Loucy (cell line): Measurements from ENCODE around the gene TPD52L1.

Experiments used
- H2AFZ ChIP-seq: fragments of 200-600 bp; sonication (generic); 2 replicates; pipeline ENCODE4 v1.6.0; 2016; ENCODE audit warnings: antibody characterized with exemption, mild to moderate bottlenecking, low read length, moderate library complexity
- H3F3A ChIP-seq: fragments of 200-600 bp; 2 replicates; pipeline ENCODE4 v1.6.0; 2016; ENCODE audit warnings: antibody characterized with exemption, low read depth, mild to moderate bottlenecking
- H3K27me3 ChIP-seq: fragments of 200-600 bp; sonication (generic); 2 replicates; pipeline ENCODE4 v1.6.1; 2014; ENCODE audit warnings: low read length, mild to moderate bottlenecking; ENCODE audit not compliant: insufficient read depth, poor library complexity, severe bottlenecking
- H3K36me3 ChIP-seq: fragments of 200-600 bp; sonication (generic); 2 replicates; pipeline ENCODE4 v1.6.1; 2016; ENCODE audit warnings: low read length; ENCODE audit not compliant: insufficient read depth
- H3K4me1 ChIP-seq: fragments of 200-600 bp; sonication (generic); 2 replicates; pipeline ENCODE4 v1.5.1; 2014; ENCODE audit warnings: low read length, mild to moderate bottlenecking; ENCODE audit not compliant: insufficient read depth, poor library complexity, severe bottlenecking
- H3K4me2 ChIP-seq: fragments of 200-600 bp; sonication (generic); 2 replicates; pipeline ENCODE4 v1.6.0; 2014; ENCODE audit warnings: antibody characterized with exemption, low read length, low read depth, mild to moderate bottlenecking; ENCODE audit not compliant: poor library complexity, severe bottlenecking
- H3K4me3 ChIP-seq: fragments of 200-600 bp; sonication (generic); 2 replicates; pipeline ENCODE4 v1.5.1; 2014; ENCODE audit warnings: low read length, mild to moderate bottlenecking, mixed read lengths; ENCODE audit not compliant: poor library complexity, severe bottlenecking
- H3K79me2 ChIP-seq: fragments of 200-600 bp; sonication (generic); 2 replicates; pipeline ENCODE4 v1.6.1; 2014; ENCODE audit warnings: low read length; ENCODE audit not compliant: insufficient read depth
- H3K9ac ChIP-seq: fragments of 200-600 bp; sonication (generic); 2 replicates; pipeline ENCODE4 v1.6.0; 2014; ENCODE audit warnings: mild to moderate bottlenecking, low read depth, low read length, moderate library complexity; ENCODE audit not compliant: poor library complexity, severe bottlenecking
- H3K9me2 ChIP-seq: fragments of 200-600 bp; sonication (generic); replicated peaks from 2 replicates; pipeline ENCODE4 v1.6.1; 2016; ENCODE audit warnings: low read depth, low read length, mixed read lengths
- H3K9me3 ChIP-seq: fragments of 200-600 bp; sonication (generic); 2 replicates; pipeline ENCODE4 v1.6.1; 2014; ENCODE audit warnings: mild to moderate bottlenecking, antibody characterized with exemption, low read length, low read depth; ENCODE audit not compliant: insufficient read depth
- H4K20me1 ChIP-seq: fragments of 200-600 bp; sonication (generic); 2 replicates; pipeline ENCODE4 v1.6.0; 2014; ENCODE audit warnings: antibody characterized with exemption, low read length, mild to moderate bottlenecking; ENCODE audit not compliant: insufficient read depth, poor library complexity, severe bottlenecking
- CTCF ChIP-seq: fragments of 200-600 bp; sonication (generic); conservative IDR thresholded peaks from 2 replicates; pipeline ENCODE4 v1.5.1; 2014; ENCODE audit warnings: mild to moderate bottlenecking, antibody characterized with exemption, low read length
- EZH2phosphoT487 ChIP-seq: fragments of 200-600 bp; IDR thresholded peaks from 2 replicates; pipeline ENCODE4 v1.6.1; 2018; ENCODE audit warnings: antibody characterized with exemption, mild to moderate bottlenecking, moderate library complexity, borderline replicate concordance

Gene TPD52L1

GRCh38 chr6:125312950-125313349 is 159.4 kb downstream of the TPD52L1 start:
- TF ChIP-seq EZH2phosphoT487: no peak
- TF ChIP-seq CTCF: no peak
- Histone ChIP-seq H4K20me1 (no peaks in the 10 kb centered on the region), H3K9me3 (no peaks in the 10 kb centered on the region), H3K4me1 (no peaks in the 10 kb centered on the region), H3K9me2 (no peaks in the 10 kb centered on the region), H3K4me2 (no peak overlapping the region), H3F3A (no peaks in the 10 kb centered on the region), H3K27me3 (peaks cover 22% of the 10 kb centered on the region), H3K36me3 (no peaks in the 10 kb centered on the region), H3K4me3 (no peak overlapping the region), H2AFZ (no peak overlapping the region), H3K79me2 (no peaks in the 10 kb centered on the region), H3K9ac (no peak overlapping the region)
